ENCODE results near the gene RAET1G.

RAET1G gene

DNA sequence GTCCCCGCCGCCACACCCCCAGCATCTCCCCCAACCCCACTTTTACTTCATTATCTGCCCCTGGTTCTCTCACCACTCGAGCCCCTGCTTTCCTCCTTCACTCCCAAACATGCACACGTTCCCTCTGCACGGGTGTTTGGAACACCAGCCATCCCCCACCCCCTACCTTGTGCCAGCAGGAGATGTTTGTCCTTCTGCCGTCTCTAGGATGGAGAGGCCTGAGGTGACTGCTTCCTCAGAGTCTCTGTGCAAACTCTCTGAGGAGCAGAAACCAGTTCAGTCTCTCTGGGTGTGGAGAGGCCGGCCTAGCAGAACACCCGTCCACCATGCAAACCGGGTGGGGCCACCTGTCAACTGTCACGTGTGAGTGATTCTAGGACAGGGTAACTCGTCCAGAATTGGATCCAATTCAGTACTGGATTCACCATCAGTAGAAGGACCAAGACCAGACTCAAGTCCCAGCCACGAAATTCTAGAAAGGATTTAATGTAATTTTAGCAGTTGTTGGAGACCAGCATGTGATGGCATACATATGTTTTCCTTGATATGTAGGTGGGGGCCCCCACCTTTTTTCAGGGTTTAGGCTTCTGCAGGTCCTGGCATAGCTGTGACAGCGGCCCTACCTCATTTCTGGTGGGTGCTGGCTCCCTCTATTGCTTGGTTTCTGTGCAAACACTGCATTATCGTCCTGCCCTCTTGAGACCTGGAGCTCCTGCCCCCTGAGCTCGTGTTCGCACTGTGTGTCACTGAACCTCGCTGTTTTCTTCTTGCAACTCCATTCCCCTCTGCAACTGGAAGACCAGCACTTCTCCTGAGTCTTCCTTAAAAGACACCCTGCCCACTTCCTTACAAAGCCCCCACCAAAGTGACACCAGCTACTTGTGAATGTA, 24.8 kb downstream of the RAET1G start, which contains the start of gene RAET1E:
RAET1E (minus strand) TSS at position 259 of the 890 bp plus-strand sequence. CDS start 7,212 bp downstream, outside the sequence.
- no CpG with 5 or more reads among the region's 17 CpGs for WGBS (ENCODE audit: extremely low coverage, insufficient coverage, low lambda C conversion rate)
- Histone ChIP-seq H3K18ac (ENCODE audit: low read length) (no peak within 1 kb of the TSS), H3K79me1 (ENCODE audit: low read length) (no peaks in the 10 kb centered on the region), H3K4me3 (ENCODE audit: low read length) (no peak within 1 kb of the TSS), H4K5ac (ENCODE audit: low read length) (no peak within 1 kb of the TSS), H2AK5ac (ENCODE audit: low read length) (no peak within 1 kb of the TSS), H2BK5ac (ENCODE audit: low read length) (no peak within 1 kb of the TSS), H3K4me2 (ENCODE audit: low read length) (no peak within 1 kb of the TSS), H3K9ac (ENCODE audit: low read length) (no peak within 1 kb of the TSS), H3K27ac (ENCODE audit: low read depth, low read length) (no peak within 1 kb of the TSS), H2BK15ac (replicated peaks; ENCODE audit: low read depth) (no peak within 1 kb of the TSS), H3K4me1 (ENCODE audit: control insufficient read depth, low read depth, low read length) (no peaks in the 10 kb centered on the region), H3K23ac (ENCODE audit: low read length) (no peak within 1 kb of the TSS), H2BK120ac (ENCODE audit: low read depth, low read length) (no peak within 1 kb of the TSS), H3K27me3 (ENCODE audit: insufficient read depth, low read length, poor library complexity) (no peaks in the 10 kb centered on the region), H3K4ac (ENCODE audit: low read depth, low read length) (no peak within 1 kb of the TSS), H3K36me3 (ENCODE audit: control insufficient read depth, insufficient read depth, low read length) (no peaks in the 10 kb centered on the region), H3K56ac (ENCODE audit: low read length) (no peak within 1 kb of the TSS), H4K8ac (ENCODE audit: low read depth, low read length) (no peak within 1 kb of the TSS), H3K79me2 (ENCODE audit: control insufficient read depth, insufficient read depth, low read length) (no peaks in the 10 kb centered on the region)
- DNase-seq = peak; percentile 16

DNA sequence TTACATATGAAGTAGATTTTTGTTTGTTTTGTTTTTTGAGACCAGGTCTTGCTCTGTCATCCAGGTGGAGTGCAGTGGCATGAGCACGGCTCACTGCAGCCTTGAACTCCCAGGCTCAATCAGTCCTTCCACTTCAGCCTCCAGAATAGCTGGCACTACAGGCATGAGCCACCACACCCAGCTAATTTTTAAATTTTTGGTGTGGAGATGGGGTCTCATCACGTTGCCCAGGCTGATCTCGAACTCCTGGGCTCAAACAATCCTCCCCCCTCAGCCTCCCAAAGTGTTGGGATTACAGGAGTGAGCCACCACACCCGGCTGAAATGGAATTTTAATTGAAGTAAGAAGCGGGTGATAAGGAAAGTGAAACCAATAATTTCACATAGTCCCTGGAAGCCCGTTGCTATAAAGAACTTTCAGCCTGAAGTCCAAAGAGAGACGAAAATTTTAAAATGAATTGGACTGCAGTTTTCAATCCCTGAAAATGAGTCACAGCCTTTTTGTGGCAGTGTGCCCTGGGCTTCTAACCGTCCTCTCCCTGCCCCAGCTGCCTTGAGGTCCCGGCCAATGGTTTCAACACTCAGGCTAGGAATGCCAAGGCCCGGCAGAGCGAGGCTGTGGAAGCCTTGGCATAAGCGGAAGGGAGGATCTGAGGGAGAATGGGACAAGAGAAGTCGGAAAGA, 25.8 kb downstream of the RAET1G start:
- Histone ChIP-seq H4K5ac (ENCODE audit: low read length) (no peak overlapping the region), H3K27ac (ENCODE audit: low read depth, low read length) (no peak overlapping the region), H4K8ac (ENCODE audit: low read depth, low read length) (no peak overlapping the region), H3K79me2 (ENCODE audit: control insufficient read depth, insufficient read depth, low read length) (no peaks in the 10 kb centered on the region), H3K4me1 (ENCODE audit: control insufficient read depth, low read depth, low read length) (no peaks in the 10 kb centered on the region), H3K4me3 (ENCODE audit: low read length) (no peak overlapping the region), H2AK5ac (ENCODE audit: low read length) (no peak overlapping the region), H3K36me3 (ENCODE audit: control insufficient read depth, insufficient read depth, low read length) (no peaks in the 10 kb centered on the region), H2BK120ac (ENCODE audit: low read depth, low read length) (no peak overlapping the region), H3K4me2 (ENCODE audit: low read length) (no peak overlapping the region), H2BK5ac (ENCODE audit: low read length) (no peak overlapping the region), H3K79me1 (ENCODE audit: low read length) (no peaks in the 10 kb centered on the region), H3K18ac (ENCODE audit: low read length) (no peak overlapping the region), H3K56ac (ENCODE audit: low read length) (no peak overlapping the region), H2BK15ac (replicated peaks; ENCODE audit: low read depth) (no peak overlapping the region), H3K4ac (ENCODE audit: low read depth, low read length) (no peak overlapping the region), H3K9ac (ENCODE audit: low read length) (no peak overlapping the region), H3K27me3 (ENCODE audit: insufficient read depth, low read length, poor library complexity) (no peaks in the 10 kb centered on the region), H3K23ac (ENCODE audit: low read length) (no peak overlapping the region)
- no peak for DNase-seq
- WGBS (ENCODE audit: extremely low coverage, insufficient coverage, low lambda C conversion rate) = no CpG with 5 or more reads among the region's 13 CpGs

DNA sequence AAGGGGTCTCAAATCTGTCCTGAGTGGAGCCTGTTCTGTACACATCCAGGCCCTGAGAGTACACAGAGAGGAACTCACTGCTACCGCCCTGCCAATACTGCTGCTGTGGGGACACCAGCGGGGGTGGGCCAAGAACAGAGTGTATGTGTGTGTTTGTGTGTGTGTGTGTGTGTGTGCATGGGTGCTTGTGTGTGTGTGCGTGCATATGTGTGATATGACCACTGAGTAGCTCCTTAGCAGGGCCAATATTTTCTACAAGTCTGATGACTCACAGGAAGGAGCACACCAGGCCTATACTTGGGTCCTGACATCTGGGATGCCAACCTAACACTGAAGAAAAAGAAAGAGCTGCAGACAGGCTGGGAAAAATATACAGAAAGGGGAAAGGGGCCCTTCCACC, 26.4 kb downstream of the RAET1G start:
- no peaks in the 10 kb centered on the region for H3K79me2 ChIP-seq (ENCODE audit: control insufficient read depth, insufficient read depth, low read length)
- no peak overlapping the region for H2AK5ac ChIP-seq (ENCODE audit: low read length)
- no peak overlapping the region for H3K4me3 ChIP-seq (ENCODE audit: low read length)
- H3K18ac ChIP-seq (ENCODE audit: low read length) = no peak overlapping the region
- H2BK15ac ChIP-seq (replicated peaks; ENCODE audit: low read depth) = no peak overlapping the region
- H2BK120ac ChIP-seq (ENCODE audit: low read depth, low read length) = no peak overlapping the region
- H3K4me1 ChIP-seq (ENCODE audit: control insufficient read depth, low read depth, low read length) = no peaks in the 10 kb centered on the region
- H3K4me2 ChIP-seq (ENCODE audit: low read length) = no peak overlapping the region
- H3K9ac ChIP-seq (ENCODE audit: low read length) = no peak overlapping the region
- no peaks in the 10 kb centered on the region for H3K36me3 ChIP-seq (ENCODE audit: control insufficient read depth, insufficient read depth, low read length)
- no peak for DNase-seq
- H3K56ac ChIP-seq (ENCODE audit: low read length) = no peak overlapping the region
- H3K79me1 ChIP-seq (ENCODE audit: low read length) = no peaks in the 10 kb centered on the region
- no peak overlapping the region for H3K4ac ChIP-seq (ENCODE audit: low read depth, low read length)
- H3K23ac ChIP-seq (ENCODE audit: low read length) = no peak overlapping the region
- no peak overlapping the region for H3K27ac ChIP-seq (ENCODE audit: low read depth, low read length)
- H4K5ac ChIP-seq (ENCODE audit: low read length) = no peak overlapping the region
- no CpG with 5 or more reads among the region's 3 CpGs for WGBS (ENCODE audit: extremely low coverage, insufficient coverage, low lambda C conversion rate)
- H4K8ac ChIP-seq (ENCODE audit: low read depth, low read length) = no peak overlapping the region
- no peaks in the 10 kb centered on the region for H3K27me3 ChIP-seq (ENCODE audit: insufficient read depth, low read length, poor library complexity)
- no peak overlapping the region for H2BK5ac ChIP-seq (ENCODE audit: low read length)

DNA sequence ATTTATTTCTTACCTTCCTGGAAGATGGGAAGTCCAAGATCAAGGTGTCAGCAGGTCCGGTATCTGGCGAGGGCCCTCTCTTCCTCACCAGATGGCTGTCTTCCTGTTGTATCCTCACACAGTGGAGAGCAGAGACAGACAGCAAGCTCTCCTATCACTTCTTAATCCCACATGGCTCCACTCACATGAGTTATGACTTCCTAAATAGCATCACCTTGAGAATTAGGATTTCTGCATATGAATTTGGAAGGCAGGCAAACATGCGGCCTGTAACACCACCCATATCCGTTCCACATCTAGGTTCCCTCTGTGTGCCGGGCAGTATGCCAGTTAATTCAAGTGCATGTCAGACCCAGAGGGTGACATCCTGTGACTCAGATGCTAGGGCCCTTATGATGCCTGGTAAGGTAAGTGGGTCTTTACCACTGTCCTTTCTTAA, 27.1 kb downstream of the RAET1G start:
- no peak overlapping the region for H2BK5ac ChIP-seq (ENCODE audit: low read length)
- no peak overlapping the region for H3K27ac ChIP-seq (ENCODE audit: low read depth, low read length)
- no peak overlapping the region for H3K4ac ChIP-seq (ENCODE audit: low read depth, low read length)
- no peak overlapping the region for H3K56ac ChIP-seq (ENCODE audit: low read length)
- no peak overlapping the region for H4K8ac ChIP-seq (ENCODE audit: low read depth, low read length)
- no peak overlapping the region for H2AK5ac ChIP-seq (ENCODE audit: low read length)
- H3K4me2 ChIP-seq (ENCODE audit: low read length) = no peak overlapping the region
- no peaks in the 10 kb centered on the region for H3K4me1 ChIP-seq (ENCODE audit: control insufficient read depth, low read depth, low read length)
- H3K79me1 ChIP-seq (ENCODE audit: low read length) = no peaks in the 10 kb centered on the region
- no peak overlapping the region for H2BK15ac ChIP-seq (replicated peaks; ENCODE audit: low read depth)
- no peak overlapping the region for H3K4me3 ChIP-seq (ENCODE audit: low read length)
- no peak overlapping the region for H3K9ac ChIP-seq (ENCODE audit: low read length)
- H3K27me3 ChIP-seq (ENCODE audit: insufficient read depth, low read length, poor library complexity) = no peaks in the 10 kb centered on the region
- no peaks in the 10 kb centered on the region for H3K36me3 ChIP-seq (ENCODE audit: control insufficient read depth, insufficient read depth, low read length)
- no peak overlapping the region for H3K23ac ChIP-seq (ENCODE audit: low read length)
- DNase-seq = no peak
- no peak overlapping the region for H2BK120ac ChIP-seq (ENCODE audit: low read depth, low read length)
- no peak overlapping the region for H4K5ac ChIP-seq (ENCODE audit: low read length)
- no CpG with 5 or more reads among the region's 5 CpGs for WGBS (ENCODE audit: extremely low coverage, insufficient coverage, low lambda C conversion rate)
- no peak overlapping the region for H3K18ac ChIP-seq (ENCODE audit: low read length)
- no peaks in the 10 kb centered on the region for H3K79me2 ChIP-seq (ENCODE audit: control insufficient read depth, insufficient read depth, low read length)

DNA sequence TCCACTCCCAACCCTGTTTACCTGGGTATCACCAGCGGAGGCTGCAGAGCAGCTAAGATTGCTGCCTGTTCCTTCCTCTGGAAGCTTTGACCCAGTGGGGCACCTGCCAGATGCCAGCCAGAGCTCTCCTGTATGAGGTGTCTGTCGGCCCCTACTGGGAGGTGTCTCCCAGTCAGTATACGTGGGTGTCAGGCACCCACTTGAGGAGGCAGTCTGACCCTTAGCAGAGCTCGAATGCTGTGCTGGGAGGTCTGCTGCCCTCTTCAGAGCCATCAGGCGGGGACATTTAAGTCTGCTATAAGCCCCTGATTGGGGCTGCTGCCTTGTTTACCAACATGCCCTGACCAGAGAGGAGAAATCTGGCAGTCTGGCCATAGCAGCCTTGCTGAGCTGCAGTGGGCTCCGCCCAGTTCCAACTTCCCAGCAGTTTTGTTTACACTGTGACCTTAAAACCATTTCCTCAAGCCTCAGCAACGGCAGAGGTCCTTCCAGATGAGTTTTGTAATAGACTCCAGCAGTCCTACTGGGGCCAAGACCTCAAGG, 27.8 kb downstream of the RAET1G start:
- H2AK5ac ChIP-seq (ENCODE audit: low read length) = no peak overlapping the region
- no peak overlapping the region for H2BK15ac ChIP-seq (replicated peaks; ENCODE audit: low read depth)
- H4K8ac ChIP-seq (ENCODE audit: low read depth, low read length) = no peak overlapping the region
- H3K9ac ChIP-seq (ENCODE audit: low read length) = no peak overlapping the region
- no peak overlapping the region for H3K23ac ChIP-seq (ENCODE audit: low read length)
- H3K4me3 ChIP-seq (ENCODE audit: low read length) = no peak overlapping the region
- H3K36me3 ChIP-seq (ENCODE audit: control insufficient read depth, insufficient read depth, low read length) = no peaks in the 10 kb centered on the region
- H3K27me3 ChIP-seq (ENCODE audit: insufficient read depth, low read length, poor library complexity) = no peaks in the 10 kb centered on the region
- no peak overlapping the region for H3K4me2 ChIP-seq (ENCODE audit: low read length)
- peak; percentile 27 for DNase-seq
- no CpG with 5 or more reads among the region's 7 CpGs for WGBS (ENCODE audit: extremely low coverage, insufficient coverage, low lambda C conversion rate)
- no peaks in the 10 kb centered on the region for H3K79me2 ChIP-seq (ENCODE audit: control insufficient read depth, insufficient read depth, low read length)
- H3K56ac ChIP-seq (ENCODE audit: low read length) = no peak overlapping the region
- H2BK120ac ChIP-seq (ENCODE audit: low read depth, low read length) = no peak overlapping the region
- H3K4ac ChIP-seq (ENCODE audit: low read depth, low read length) = no peak overlapping the region
- no peaks in the 10 kb centered on the region for H3K4me1 ChIP-seq (ENCODE audit: control insufficient read depth, low read depth, low read length)
- no peaks in the 10 kb centered on the region for H3K79me1 ChIP-seq (ENCODE audit: low read length)
- H3K27ac ChIP-seq (ENCODE audit: low read depth, low read length) = no peak overlapping the region
- H4K5ac ChIP-seq (ENCODE audit: low read length) = no peak overlapping the region
- no peak overlapping the region for H2BK5ac ChIP-seq (ENCODE audit: low read length)
- no peak overlapping the region for H3K18ac ChIP-seq (ENCODE audit: low read length)

All from mesendoderm (in vitro differentiated cells).